Osteocyte (in vitro differentiated cells): ENCODE data around the gene CDC27. TPM values are rescaled to one million over a fixed set of nuclear protein-coding genes. Genes with fewer than 3 reads are reported as not detected.
"Not testable (repeated sequence)": the region's sequence is repeated elsewhere in the genome, so short reads cannot be mapped to it uniquely, and the experiment has no call there.

Experiments used
- DNase-seq: peaks from one replicate; pipeline ENCODE4 v3.0.0; 2021; ENCODE audit warnings: mixed read lengths; ENCODE audit not compliant: unreplicated experiment; ENCODE audit errors: extremely low spot score
- H3K27ac Mint-ChIP-seq: one replicate; pipeline ENCODE4 v1.8.0; 2021; ENCODE audit warnings: mild to moderate bottlenecking, mixed read lengths; ENCODE audit not compliant: unreplicated experiment
- H3K27me3 Mint-ChIP-seq: one replicate; pipeline ENCODE4 v1.8.0; 2021; ENCODE audit warnings: mixed read lengths; ENCODE audit not compliant: unreplicated experiment
- H3K36me3 Mint-ChIP-seq: one replicate; pipeline ENCODE4 v1.8.0; 2021; ENCODE audit warnings: mixed read lengths; ENCODE audit not compliant: unreplicated experiment
- H3K4me1 Mint-ChIP-seq: one replicate; pipeline ENCODE4 v1.8.0; 2021; ENCODE audit warnings: mixed read lengths; ENCODE audit not compliant: unreplicated experiment
- H3K4me3 Mint-ChIP-seq: one replicate; pipeline ENCODE4 v1.8.0; 2021; ENCODE audit warnings: mild to moderate bottlenecking, moderate library complexity, mixed read lengths; ENCODE audit not compliant: unreplicated experiment
- H3K9me3 Mint-ChIP-seq: one replicate; pipeline ENCODE4 v1.8.0; 2021; ENCODE audit warnings: mixed read lengths; ENCODE audit not compliant: unreplicated experiment
- CTCF ChIP-seq: fragments of 200-600 bp; sonication (generic); IDR thresholded peaks from 2 replicates; pipeline ENCODE4 v1.5.0; 2021; ENCODE audit warnings: antibody characterized with exemption, mild to moderate bottlenecking, moderate library complexity
- total RNA-seq: library from RNA; stranded (reverse); gene quantifications from 2 replicates; pipeline ENCODE4 v1.2.1, GENCODE V29; 2021

CDC27 gene
- total RNA-seq, 1 donor from 2014 or later = 112 TPM

- Mint-ChIP-seq H3K4me1 (peaks cover 5% of the 10 kb centered on the region), H3K4me3 (no peak overlapping the region), H3K27ac (no peak overlapping the region), H3K27me3 (no peaks in the 10 kb centered on the region), H3K36me3 (peaks cover 8% of the 10 kb centered on the region), H3K9me3 (no peaks in the 10 kb centered on the region)
- TF ChIP-seq CTCF = no peak
- DNase-seq = no peak
Observed at GRCh38 chr17:47087093-47087492, 102.0 kb downstream of the CDC27 start.

- Mint-ChIP-seq H3K4me3 (no peak overlapping the region), H3K4me1 (peaks cover 5% of the 10 kb centered on the region), H3K27ac (no peak overlapping the region), H3K27me3 (no peaks in the 10 kb centered on the region), H3K9me3 (no peaks in the 10 kb centered on the region), H3K36me3 (peaks cover 2% of the 10 kb centered on the region)
- no peak for TF ChIP-seq CTCF
- DNase-seq = no peak
Observed at GRCh38 chr17:47085736-47086135, 103.4 kb downstream of the CDC27 start.

GRCh38 chr17:47078801-47079200 lies 110.3 kb downstream of the CDC27 start:
- Mint-ChIP-seq H3K36me3 (no peaks in the 10 kb centered on the region), H3K9me3 (no peaks in the 10 kb centered on the region), H3K4me3 (no peak overlapping the region), H3K27me3 (no peaks in the 10 kb centered on the region), H3K27ac (no peak overlapping the region), H3K4me1 (peaks cover 6% of the 10 kb centered on the region)
- TF ChIP-seq CTCF = no peak
- no peak for DNase-seq

- H3K27me3 Mint-ChIP-seq = no peaks in the 10 kb centered on the region
- H3K36me3 Mint-ChIP-seq = no peaks in the 10 kb centered on the region
- no peak for DNase-seq
- H3K27ac Mint-ChIP-seq = no peak overlapping the region
- no peaks in the 10 kb centered on the region for H3K9me3 Mint-ChIP-seq
- no peak for TF ChIP-seq CTCF
- peaks cover 14% of the 10 kb centered on the region for H3K4me1 Mint-ChIP-seq
- no peak overlapping the region for H3K4me3 Mint-ChIP-seq
Observed at GRCh38 chr17:47077576-47077975, 111.5 kb downstream of the CDC27 start.

- TF ChIP-seq CTCF = no peak
- H3K27ac Mint-ChIP-seq = no peak overlapping the region
- no peaks in the 10 kb centered on the region for H3K27me3 Mint-ChIP-seq
- H3K36me3 Mint-ChIP-seq = no peaks in the 10 kb centered on the region
- peaks cover 20% of the 10 kb centered on the region for H3K4me1 Mint-ChIP-seq
- H3K9me3 Mint-ChIP-seq = no peaks in the 10 kb centered on the region
- DNase-seq = no peak
- no peak overlapping the region for H3K4me3 Mint-ChIP-seq
Observed at GRCh38 chr17:47076171-47076570, 112.9 kb downstream of the CDC27 start.

GRCh38 chr17:47074361-47074760 lies 114.7 kb downstream of the CDC27 start:
- not testable (repeated sequence) for DNase-seq, H3K36me3 Mint-ChIP-seq, H3K4me3 Mint-ChIP-seq, H3K9me3 Mint-ChIP-seq, H3K27ac Mint-ChIP-seq, H3K27me3 Mint-ChIP-seq
- peaks cover 20% of the 10 kb centered on the region for H3K4me1 Mint-ChIP-seq

GRCh38 chr17:47073629-47074028 lies 115.5 kb downstream of the CDC27 start:
- not testable (repeated sequence) for H3K27me3 Mint-ChIP-seq, H3K27ac Mint-ChIP-seq, H3K36me3 Mint-ChIP-seq, H3K9me3 Mint-ChIP-seq, DNase-seq, H3K4me3 Mint-ChIP-seq
- peaks cover 20% of the 10 kb centered on the region for H3K4me1 Mint-ChIP-seq
